ENCODE results near the gene COL20A1.
"Not testable (repeated sequence)": the region's sequence is repeated elsewhere in the genome, so short reads cannot be mapped to it uniquely, and the experiment has no call there.

COL20A1 gene

DNA sequence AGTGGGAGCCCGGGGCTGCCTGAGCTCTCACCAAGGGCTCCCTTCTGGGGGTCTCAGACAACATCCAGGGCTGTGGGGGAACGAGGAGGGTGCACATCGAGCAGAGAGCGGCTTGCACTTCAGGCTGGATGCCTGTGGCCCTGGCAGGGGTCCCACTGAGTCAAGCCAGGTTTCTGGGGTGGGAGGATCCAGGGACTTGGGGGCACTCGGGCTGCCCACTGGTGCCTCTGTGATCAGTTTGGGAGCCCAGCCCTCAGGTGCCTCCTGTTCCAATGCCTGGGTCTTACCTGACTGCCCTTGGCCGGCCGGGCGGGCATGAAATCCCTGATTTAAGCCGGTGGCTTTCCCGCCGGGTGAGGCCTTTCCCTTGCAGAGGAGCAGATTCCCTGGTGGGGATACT is 470 bp downstream of the COL20A1 start:
- no peak for DNase-seq

- DNase-seq = no peak
Observed at GRCh38 chr20:63293871-63294535, 1.0 kb downstream of the COL20A1 start.

DNA sequence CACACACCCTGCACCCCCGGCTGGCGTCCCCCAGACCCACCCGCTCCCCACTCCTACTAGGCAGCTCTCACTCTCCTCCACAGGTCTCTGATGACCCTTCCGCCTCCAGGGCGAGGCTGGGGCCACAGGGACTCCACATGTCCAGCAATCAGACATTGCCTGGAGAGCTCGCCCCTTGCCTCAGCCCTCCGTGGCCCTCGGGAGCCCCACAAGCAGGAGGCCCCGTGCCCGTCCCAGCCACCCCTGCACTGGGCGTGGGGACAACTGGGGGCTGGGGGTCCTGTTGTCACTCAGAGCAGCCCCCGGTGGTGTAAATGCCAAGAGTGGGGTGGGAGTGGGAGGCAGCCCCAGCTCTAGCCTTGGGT is 1.5 kb downstream of the COL20A1 start:
- DNase-seq = no peak

GRCh38 chr20:63295018-63295417 is 2.0 kb downstream of the COL20A1 start:
- DNase-seq = no peak

DNA sequence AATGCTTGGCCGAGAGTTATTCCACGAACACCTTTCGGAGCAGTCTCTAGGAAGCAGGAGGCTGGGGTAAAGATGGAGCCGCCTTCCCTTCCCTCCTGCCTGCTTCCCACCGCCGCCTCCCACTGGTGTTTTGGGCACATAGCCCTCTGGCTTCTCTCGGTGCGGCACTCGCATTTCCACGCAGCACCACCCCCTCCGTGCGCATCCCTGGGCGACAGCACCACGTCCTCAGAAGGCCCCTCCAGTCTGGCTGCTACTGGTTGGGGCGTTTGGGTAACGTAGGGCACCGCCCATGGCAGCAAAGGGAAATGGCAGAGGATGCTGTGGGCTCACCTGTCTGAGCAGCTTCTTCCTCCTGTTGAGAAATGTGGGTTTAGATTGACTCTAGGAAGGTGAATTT is 2.4 kb downstream of the COL20A1 start:
- DNase-seq = no peak

GRCh38 chr20:63295846-63296245 is 2.9 kb downstream of the COL20A1 start:
- no peak for DNase-seq

- DNase-seq = no peak
Observed at GRCh38 chr20:63296531-63297299, 3.7 kb downstream of the COL20A1 start.

GRCh38 chr20:63297371-63297781 is 4.4 kb downstream of the COL20A1 start:
- no peak for DNase-seq

DNA sequence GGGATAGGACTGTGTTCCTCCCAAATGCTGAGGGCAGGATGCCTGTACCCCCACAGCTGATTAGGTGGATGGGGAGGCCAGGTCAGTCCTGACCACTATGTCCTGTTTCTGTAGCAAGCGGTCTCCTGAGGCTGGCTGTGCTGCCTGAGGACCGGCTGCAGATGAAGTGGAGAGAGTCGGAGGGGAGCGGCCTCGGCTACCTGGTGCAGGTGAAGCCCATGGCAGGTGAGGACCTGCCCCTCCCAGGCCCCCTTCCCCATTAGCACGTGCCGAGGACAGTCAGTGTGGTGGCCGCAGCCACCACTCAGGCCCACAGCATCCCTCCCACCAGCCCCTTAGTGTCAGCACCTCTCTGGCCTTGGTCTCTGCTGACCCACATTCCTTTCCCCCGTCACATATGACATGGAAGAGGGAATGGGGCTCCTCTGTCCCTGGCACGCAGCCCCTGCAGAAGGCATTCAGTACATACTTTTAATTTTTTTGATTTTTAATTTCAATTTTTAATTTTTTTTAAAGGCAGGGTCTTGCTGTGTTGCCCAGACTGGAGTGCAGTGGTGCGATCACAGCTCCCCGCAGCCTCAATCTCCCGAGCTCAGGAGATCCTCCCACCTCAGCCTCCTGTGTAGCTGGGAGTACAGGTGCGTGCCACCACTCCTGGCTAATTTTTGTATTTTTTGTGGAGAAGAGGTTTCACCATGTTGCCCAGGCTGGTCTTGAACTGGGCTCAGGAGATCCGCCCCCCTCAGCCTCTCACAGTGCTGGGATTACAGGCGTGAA is 5.0 kb downstream of the COL20A1 start:
- no peak for DNase-seq

GRCh38 chr20:63298731-63299312 is 5.8 kb downstream of the COL20A1 start:
- DNase-seq = no peak

- DNase-seq = no peak
Observed at GRCh38 chr20:63301671-63302070, 8.7 kb downstream of the COL20A1 start.

DNA sequence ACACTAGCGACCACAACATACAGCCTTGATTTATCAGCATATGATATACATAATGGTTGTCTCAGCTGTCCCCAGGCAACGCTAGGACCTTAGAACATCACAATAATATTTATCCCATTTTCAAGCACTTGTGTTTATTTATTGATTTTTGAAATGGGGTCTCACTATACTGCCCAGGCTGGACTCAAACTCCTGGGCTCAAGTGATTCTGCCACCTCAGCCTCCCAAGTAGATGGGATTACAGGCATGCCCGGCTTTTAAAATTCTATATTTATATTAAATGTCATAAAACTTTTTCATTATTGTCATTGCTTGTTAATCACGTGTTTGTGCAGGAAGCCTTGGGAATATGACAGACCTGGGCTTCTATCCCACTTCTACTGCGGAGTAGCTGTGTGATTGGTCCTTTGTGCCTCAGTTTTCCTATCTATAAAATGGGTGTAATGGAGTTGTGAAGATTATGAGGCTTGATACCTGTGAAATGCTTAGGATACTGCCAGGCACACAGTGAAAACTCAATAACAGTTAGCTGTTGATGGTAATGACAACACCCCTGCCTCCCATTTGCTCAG is 10.2 kb downstream of the COL20A1 start:
- no peak for DNase-seq

DNA sequence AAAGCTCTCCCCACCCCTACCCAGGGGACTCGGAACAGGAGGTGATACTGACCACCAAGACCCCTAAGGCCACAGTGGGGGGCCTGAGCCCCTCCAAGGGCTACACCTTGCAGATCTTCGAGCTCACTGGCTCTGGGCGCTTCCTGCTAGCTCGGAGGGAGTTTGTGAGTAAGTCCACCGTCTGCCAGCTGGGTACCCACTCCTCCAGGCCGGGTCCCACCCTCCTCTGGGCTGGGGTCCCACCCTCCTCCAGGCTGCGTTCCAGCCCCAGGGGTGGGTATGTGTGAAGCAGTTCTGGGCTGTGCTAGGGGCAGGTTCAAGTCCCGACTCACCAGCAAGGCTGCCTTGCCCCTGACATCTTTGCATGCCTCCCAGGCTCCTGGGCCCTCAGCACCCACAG is 12.4 kb downstream of the COL20A1 start:
- DNase-seq = no peak

DNA sequence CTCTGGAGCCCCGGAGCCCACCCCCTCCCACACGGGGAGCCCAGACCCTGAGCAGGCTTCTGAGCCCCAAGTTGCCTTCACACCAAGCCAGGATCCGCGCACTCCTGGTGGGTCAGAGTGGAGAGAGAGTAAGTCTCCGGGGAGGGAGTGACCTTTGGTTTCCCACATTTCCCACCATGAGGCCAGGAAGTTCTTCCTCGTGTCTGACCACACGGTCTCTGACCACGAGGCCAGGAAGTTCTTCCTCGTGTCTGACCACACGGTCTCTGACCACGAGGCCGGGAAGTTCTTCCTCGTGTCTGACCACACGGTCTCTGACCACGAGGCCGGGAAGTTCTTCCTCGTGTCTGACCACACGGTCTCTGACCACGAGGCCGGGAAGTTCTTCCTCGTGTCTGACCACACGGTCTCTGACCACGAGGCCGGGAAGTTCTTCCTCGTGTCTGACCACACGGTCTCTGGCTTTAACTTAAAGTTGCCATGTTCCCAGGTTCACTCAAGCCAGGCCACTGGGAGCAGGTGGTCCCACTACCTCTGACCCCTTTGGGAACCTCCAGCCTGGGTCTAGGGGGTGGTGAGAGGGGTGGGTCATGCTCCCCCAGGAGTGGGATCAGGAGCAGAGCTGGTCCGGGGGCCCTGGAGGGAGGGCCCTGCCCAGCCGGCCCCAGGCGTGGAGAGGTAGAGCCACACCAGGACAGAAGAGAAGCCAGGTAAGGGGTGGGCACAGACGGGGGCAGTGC is 13.1 kb downstream of the COL20A1 start:
- DNase-seq = not testable (repeated sequence)

GRCh38 chr20:63306673-63307537 is 13.9 kb downstream of the COL20A1 start:
- DNase-seq = no peak

GRCh38 chr20:63307538-63308217 is 14.7 kb downstream of the COL20A1 start:
- DNase-seq = no peak

DNA sequence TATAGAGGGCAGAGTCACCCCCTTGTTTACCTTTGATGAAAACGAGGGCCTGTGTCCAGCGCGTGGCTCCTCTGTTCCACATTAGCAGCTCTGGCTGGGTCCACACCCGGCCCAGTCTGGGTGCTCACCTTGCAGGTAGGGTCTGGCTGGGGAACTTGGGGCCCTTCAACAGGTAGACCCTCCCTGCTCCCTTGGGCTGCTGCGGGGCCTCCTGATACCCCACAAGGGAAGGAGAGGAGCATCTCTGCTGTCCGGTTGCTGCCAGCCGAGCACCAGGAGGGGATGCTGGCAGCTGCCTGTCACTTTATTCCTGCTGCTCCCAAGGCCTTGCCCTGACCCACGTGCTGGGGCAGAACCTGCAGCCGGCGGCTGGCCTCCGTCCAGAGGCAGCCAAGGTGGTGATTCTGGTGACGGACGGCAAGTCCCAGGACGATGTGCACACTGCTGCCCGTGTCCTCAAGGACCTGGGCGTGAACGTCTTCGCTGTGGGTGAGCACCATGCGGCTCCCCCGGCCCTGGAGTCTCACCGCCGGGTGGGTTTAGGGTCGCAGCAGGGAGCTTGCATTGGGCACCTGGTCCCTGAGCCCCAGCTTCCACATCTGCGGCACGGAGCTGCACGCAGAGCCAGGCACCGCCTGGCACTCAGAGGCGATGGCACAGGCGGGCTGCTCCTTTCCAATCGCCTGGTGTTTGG is 15.4 kb downstream of the COL20A1 start:
- no peak for DNase-seq

GRCh38 chr20:63309261-63310071 is 16.5 kb downstream of the COL20A1 start:
- peak; percentile 42 to 46 for DNase-seq
